Endothelial cell of umbilical vein (primary cell): Measurements from ENCODE around the gene LIPK. TPM values are rescaled to one million over a fixed set of nuclear protein-coding genes. Genes with fewer than 3 reads are reported as not detected.

Source experiments
- BruUV-seq: library from RNA; stranded (reverse); fragments of 400-500 nt; replicated peaks from 2 replicates; lab custom pipeline; 2021; lab: Mats Ljungman, UMichigan
- CTCF ChIA-PET: fragments of 300-600, 350-600 bp; sonication (Branson Sonifier 250); formaldehyde crosslinking; loops from one replicate; lab custom pipeline; 2021; ENCODE audit warnings: antibody characterized with exemption, inconsistent platforms; lab: Charles Lee
- POLR2A ChIA-PET: fragments of 300-600, 350-600 bp; sonication (Branson Sonifier 250); formaldehyde crosslinking; loops from one replicate; lab custom pipeline; 2021; ENCODE audit warnings: antibody characterized with exemption, inconsistent platforms; lab: Charles Lee
- DNase-seq: peaks from one replicate; pipeline ENCODE4 v3.0.0-alpha.2; 2011; ENCODE audit warnings: low read depth, low spot score
- FAIRE-seq: peaks from 2 replicates; lab custom pipeline; 2011; peaks lifted over from hg19 to GRCh38; lab: Jason Lieb, UNC
- H2AFZ ChIP-seq: 2 replicates; pipeline ENCODE4 v1.6.0; 2012; ENCODE audit warnings: low read depth, low read length, control low read depth, inconsistent platforms
- H3K27ac ChIP-seq: 2 replicates; pipeline ENCODE4 v1.5.1; 2011; ENCODE audit warnings: low read depth, mild to moderate bottlenecking, control low read depth, low read length, moderate library complexity; ENCODE audit not compliant: insufficient read depth
- H3K27me3 ChIP-seq, 2 experiments: 2 replicates each; pipeline versions ENCODE4 v1.6.0 to v1.6.1; 2011; ENCODE audit warnings: low read length in 2 of 2, mixed read lengths in 1 of 2; ENCODE audit not compliant: control insufficient read depth in 2 of 2, insufficient read depth in 2 of 2
- H3K36me3 ChIP-seq, 2 experiments: 2 replicates in 1 of 2; 3 replicates in 1 of 2; pipeline ENCODE4 v1.5.1; 2011; ENCODE audit warnings: low read length in 2 of 2, mild to moderate bottlenecking in 1 of 2, moderate library complexity in 1 of 2; ENCODE audit not compliant: control insufficient read depth in 2 of 2, insufficient read depth in 2 of 2; ENCODE audit errors: extremely low read depth in 1 of 2
- H3K4me1 ChIP-seq: 3 replicates; pipeline ENCODE4 v1.5.1; 2011; ENCODE audit warnings: mild to moderate bottlenecking, low read length; ENCODE audit not compliant: control insufficient read depth, insufficient read depth; ENCODE audit errors: extremely low read depth
- H3K4me2 ChIP-seq: 2 replicates; pipeline ENCODE4 v1.6.1; 2011; ENCODE audit warnings: low read length, control low read depth, mixed read lengths; ENCODE audit not compliant: insufficient read depth
- H3K4me3 ChIP-seq, 3 experiments: fragments of 200-600 bp in 1 of 3; sonication (generic), shearing (Covaris generic) in 1 of 3; replicated peaks in 1 of 3; 2 replicates each; pipeline ENCODE4 v1.5.1; 2011 to 2016; ENCODE audit warnings: control low read depth in 3 of 3, low read length in 3 of 3, mild to moderate bottlenecking in 2 of 3, inconsistent platforms in 1 of 3, low read depth in 1 of 3, moderate library complexity in 1 of 3; ENCODE audit not compliant: insufficient read depth in 1 of 3
- H3K79me2 ChIP-seq: 2 replicates; pipeline ENCODE4 v1.6.0; 2012; ENCODE audit warnings: low read length, inconsistent platforms; ENCODE audit not compliant: control insufficient read depth, insufficient read depth
- H3K9ac ChIP-seq: replicated peaks from 2 replicates; pipeline ENCODE3; 2011; ENCODE audit warnings: low read length, control low read depth; ENCODE audit not compliant: insufficient read depth; ENCODE audit errors: extremely low read depth
- H3K9me1 ChIP-seq: replicated peaks from 3 replicates; pipeline ENCODE4 v1.6.0; 2011; ENCODE audit warnings: mild to moderate bottlenecking, low read length; ENCODE audit not compliant: control insufficient read depth, insufficient read depth; ENCODE audit errors: extremely low read depth
- H3K9me3 ChIP-seq: replicated peaks from 2 replicates; pipeline ENCODE4 v1.5.1; 2012; ENCODE audit warnings: low read length, inconsistent platforms; ENCODE audit not compliant: control insufficient read depth, insufficient read depth
- H4K20me1 ChIP-seq: replicated peaks from 2 replicates; pipeline ENCODE3; 2011; ENCODE audit warnings: mild to moderate bottlenecking, low read length; ENCODE audit not compliant: control insufficient read depth, insufficient read depth; ENCODE audit errors: extremely low read depth
- EZH2 ChIP-seq: IDR thresholded peaks from 2 replicates; pipeline ENCODE4 v1.6.1; 2012; ENCODE audit warnings: borderline replicate concordance, low read depth, mild to moderate bottlenecking, moderate library complexity, low read length, inconsistent platforms; ENCODE audit not compliant: severe bottlenecking
- FOS ChIP-seq: IDR thresholded peaks from 2 replicates; pipeline ENCODE4 v1.6.1; 2011; ENCODE audit warnings: mild to moderate bottlenecking, low read length, moderate library complexity, borderline replicate concordance; ENCODE audit not compliant: insufficient read depth
- GATA2 ChIP-seq: IDR thresholded peaks from 2 replicates; pipeline ENCODE4 v1.7.0; 2011; ENCODE audit warnings: low read depth, mild to moderate bottlenecking, moderate library complexity, mixed read lengths, low read length; ENCODE audit not compliant: insufficient read length, insufficient read depth
- JUN ChIP-seq: IDR thresholded peaks from 2 replicates; pipeline ENCODE4 v1.6.1; 2011; ENCODE audit warnings: borderline replicate concordance, low read depth; ENCODE audit not compliant: insufficient read length, insufficient read depth
- MYC ChIP-seq: IDR thresholded peaks from one replicate; pipeline ENCODE4 v1.6.1; 2011; ENCODE audit warnings: mild to moderate bottlenecking, low read depth, low read length
- POLR2A ChIP-seq: IDR thresholded peaks from 2 replicates; pipeline ENCODE4 v1.6.1; 2012; ENCODE audit warnings: low read depth, mild to moderate bottlenecking, control low read depth, low read length
- POLR2AphosphoS5 ChIP-seq: IDR thresholded peaks from 2 replicates; pipeline ENCODE4 v1.6.1; 2012; ENCODE audit warnings: low read depth, mild to moderate bottlenecking, control low read depth, low read length, moderate library complexity; ENCODE audit not compliant: insufficient read depth
- dilution Hi-C: fragments of 300-500 bp; cut with MboI; formaldehyde crosslinking; loops from one replicate; pipeline ENCODE4 v1.15.0; 2019; ENCODE audit warnings: low sequenced_read_pairs; ENCODE audit not compliant: extremely low pct_ligation_motif_present
- intact Hi-C: fragments of 100-400 bp; cut with micrococcal nuclease; formaldehyde crosslinking; loops from one replicate; pipeline ENCODE4 v1.10.0; 2022
- polyA plus RNA-seq, 4 experiments: library from polyadenylated mRNA; depleted of rRNA in 3 of 4; stranded (reverse) in 3 of 4; unstranded in 1 of 4; fragments of >200 nt; gene quantifications; 2 replicates each; pipeline versions ENCODE4 v1.2.1 to v1.2.3, GENCODE V29; 2011 to 2012; ENCODE audit warnings: missing spikeins in 1 of 4
- total RNA-seq: library from RNA; stranded (reverse); gene quantifications from 2 replicates; pipeline ENCODE4 v1.2.3, GENCODE V29; 2021
- TF ChIP-seq, protein P1 (sequence below): IDR thresholded peaks from 2 replicates; pipeline ENCODE4 v1.6.1; 2011; ENCODE audit not compliant: insufficient read depth, insufficient read length
- TF ChIP-seq, protein P2 (sequence below), 2 donors: IDR thresholded peaks; 1 replicate in 1 of 2; 2 replicates in 1 of 2; pipeline ENCODE4 v1.5.1; 2011; ENCODE audit warnings: low read length in 2 of 2, mild to moderate bottlenecking in 2 of 2, moderate library complexity in 2 of 2, control low read depth in 1 of 2, inconsistent platforms in 1 of 2, low read depth in 1 of 2; ENCODE audit not compliant: insufficient read depth in 1 of 2; ENCODE audit errors: extremely low read depth in 1 of 2

The LIPK gene
- total and polyA plus RNA-seq, 2 donors (not counting 3 experiments of a cell fraction or from before 2014, with no cell fraction given) = not detected

DNA sequence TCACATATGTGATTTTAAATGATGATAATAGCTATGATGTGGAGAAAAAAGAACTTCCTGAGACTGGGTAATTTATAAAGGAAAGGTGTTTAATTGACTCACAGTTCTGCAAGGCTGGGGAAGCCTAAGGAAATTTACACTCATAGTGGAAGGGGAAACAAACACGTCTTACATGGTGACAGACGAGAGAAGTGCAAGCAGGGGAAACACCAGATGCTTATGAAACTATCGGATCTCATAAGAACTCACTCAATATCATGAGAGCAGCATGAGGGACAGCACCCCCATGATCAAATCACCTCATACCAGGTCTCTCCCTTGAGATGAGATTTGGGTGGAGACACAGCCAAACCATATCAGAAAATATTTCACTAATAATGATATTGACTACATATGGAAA lies 49.7 kb downstream of the LIPK start:
- H3K9me3 ChIP-seq = no peaks in the 10 kb centered on the region
- H4K20me1 ChIP-seq = no peaks in the 10 kb centered on the region
- no peaks in the 10 kb centered on the region for H3K27me3 ChIP-seq
- H3K4me1 ChIP-seq = peaks cover 14% of the 10 kb centered on the region
- H2AFZ ChIP-seq = no peak overlapping the region
- H3K4me3 ChIP-seq = no peak overlapping the region
- no peak overlapping the region for H3K4me2 ChIP-seq
- no peak for DNase-seq
- dilution Hi-C loops = no loop called here
- H3K79me2 ChIP-seq = no peaks in the 10 kb centered on the region
- no TSS peak for BruUV-seq
- FAIRE-seq = no peak
- no peaks in the 10 kb centered on the region for H3K36me3 ChIP-seq
- no peak overlapping the region for H3K9ac ChIP-seq
- intact Hi-C loops = loop anchor here (2.0 kb wide), 1 partner anchor 49 kb away; the partner anchor contains the start of gene LIPK
- H3K27ac ChIP-seq = no peak overlapping the region
- TF ChIP-seq POLR2A (no peak), POLR2AphosphoS5 (no peak), JUN (no peak), MYC (no peak), FOS (no peak), EZH2 (no peak), GATA2 (no peak)
- TF ChIP-seq, protein P1, sequence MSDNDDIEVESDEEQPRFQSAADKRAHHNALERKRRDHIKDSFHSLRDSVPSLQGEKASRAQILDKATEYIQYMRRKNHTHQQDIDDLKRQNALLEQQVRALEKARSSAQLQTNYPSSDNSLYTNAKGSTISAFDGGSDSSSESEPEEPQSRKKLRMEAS = no peak
- TF ChIP-seq, protein P2, sequence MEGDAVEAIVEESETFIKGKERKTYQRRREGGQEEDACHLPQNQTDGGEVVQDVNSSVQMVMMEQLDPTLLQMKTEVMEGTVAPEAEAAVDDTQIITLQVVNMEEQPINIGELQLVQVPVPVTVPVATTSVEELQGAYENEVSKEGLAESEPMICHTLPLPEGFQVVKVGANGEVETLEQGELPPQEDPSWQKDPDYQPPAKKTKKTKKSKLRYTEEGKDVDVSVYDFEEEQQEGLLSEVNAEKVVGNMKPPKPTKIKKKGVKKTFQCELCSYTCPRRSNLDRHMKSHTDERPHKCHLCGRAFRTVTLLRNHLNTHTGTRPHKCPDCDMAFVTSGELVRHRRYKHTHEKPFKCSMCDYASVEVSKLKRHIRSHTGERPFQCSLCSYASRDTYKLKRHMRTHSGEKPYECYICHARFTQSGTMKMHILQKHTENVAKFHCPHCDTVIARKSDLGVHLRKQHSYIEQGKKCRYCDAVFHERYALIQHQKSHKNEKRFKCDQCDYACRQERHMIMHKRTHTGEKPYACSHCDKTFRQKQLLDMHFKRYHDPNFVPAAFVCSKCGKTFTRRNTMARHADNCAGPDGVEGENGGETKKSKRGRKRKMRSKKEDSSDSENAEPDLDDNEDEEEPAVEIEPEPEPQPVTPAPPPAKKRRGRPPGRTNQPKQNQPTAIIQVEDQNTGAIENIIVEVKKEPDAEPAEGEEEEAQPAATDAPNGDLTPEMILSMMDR (IDR thresholded peaks at IDR 0.05; ENCODE audit: extremely low read depth in 1 of 2, insufficient read depth in 1 of 2, low read depth in 1 of 2, low read length in 2 of 2) = no peak
- ChIA-PET CTCF (interaction anchor here (1.1 to 1.4 kb wide), 2 partner anchors 27 to 35 kb away, joined by 4 to 5 read pairs; no protein-coding TSS in a partner anchor), POLR2A (no interaction called here)
- H3K9me1 ChIP-seq = no peaks in the 10 kb centered on the region
